ENCODE data around the gene PACRG. TPM values are rescaled to one million over a fixed set of nuclear protein-coding genes. Genes with fewer than 3 reads are reported as not detected.

PACRG gene
- total and polyA plus RNA-seq, 4 donors: 0.47 to 3.8 (median 2.4) TPM

DNA sequence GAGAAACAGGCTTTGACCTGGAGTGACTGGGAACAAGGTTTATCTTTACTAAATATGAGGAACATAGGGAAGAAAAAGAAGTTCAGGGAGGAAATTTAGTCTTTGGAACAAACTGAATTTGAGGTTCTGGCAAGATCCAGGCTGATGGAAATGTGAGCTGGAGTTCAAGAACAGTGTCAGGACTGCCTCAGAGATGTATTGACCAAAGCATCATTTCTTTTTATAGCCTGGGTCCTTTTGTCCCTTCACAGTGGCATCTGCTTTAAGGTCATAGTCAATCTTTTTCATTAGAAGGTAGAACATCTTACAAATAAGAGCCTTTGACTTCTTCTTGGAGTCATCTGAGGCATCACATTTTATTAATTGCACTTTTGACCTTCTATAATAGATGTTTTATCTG is 360.2 kb downstream of the PACRG start (continued):
- TF ChIP-seq YY1 (IDR thresholded peaks at IDR 0.05): no peak
- TF ChIP-seq JUND (IDR thresholded peaks at IDR 0.05): no peak

DNA sequence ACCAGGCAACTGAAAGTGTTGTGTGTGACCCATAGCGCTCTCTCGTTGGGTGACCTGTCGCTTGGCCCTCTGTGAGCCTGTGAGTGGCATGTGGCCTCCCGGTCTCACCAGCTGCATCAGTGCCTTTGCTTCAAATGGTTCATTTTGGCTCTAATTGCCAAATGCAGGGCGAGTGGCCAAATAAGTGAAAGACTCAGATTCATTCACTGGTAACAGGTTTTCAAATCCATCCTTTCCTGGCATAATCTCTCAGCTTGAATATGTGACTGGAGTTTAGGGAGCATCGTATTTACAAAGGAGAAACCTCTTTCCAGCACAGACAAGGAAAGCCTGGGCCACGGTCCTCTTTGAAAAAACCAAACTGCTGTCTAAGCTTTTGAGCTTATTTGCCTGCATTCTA is 365.1 kb downstream of the PACRG start:
- H3K36me3 ChIP-seq (ENCODE audit: control insufficient read depth in 4 of 4, insufficient read depth in 3 of 4, low read depth in 1 of 4, low read length in 3 of 4): no peaks in the 10 kb centered on the region
- no peaks in the 10 kb centered on the region for H3K9me3 ChIP-seq (ENCODE audit: control insufficient read depth in 4 of 4, low read length in 3 of 4)
- no peaks in the 10 kb centered on the region for H3K27me3 ChIP-seq (ENCODE audit: control insufficient read depth in 4 of 4, insufficient read depth in 4 of 4, low read length in 3 of 4)
- DNase-seq (ENCODE audit: low spot score): no peak
- no peak overlapping the region for H3K9ac ChIP-seq (ENCODE audit: low read depth in 1 of 2, low read length in 2 of 2)
- H3K4me3 ChIP-seq (ENCODE audit: low read depth in 1 of 3, low read length in 3 of 3): no peak overlapping the region
- TF ChIP-seq JUND (IDR thresholded peaks at IDR 0.05): no peak
- no peak overlapping the region for H3K27ac ChIP-seq (ENCODE audit: low read depth in 1 of 2, low read length in 2 of 2)
- H3K4me1 ChIP-seq (ENCODE audit: control insufficient read depth in 4 of 4, insufficient read depth in 4 of 4, low read length in 3 of 4): no peaks in the 10 kb centered on the region
- 92% methylated on average over 7 of the region's 7 CpGs for WGBS

DNA sequence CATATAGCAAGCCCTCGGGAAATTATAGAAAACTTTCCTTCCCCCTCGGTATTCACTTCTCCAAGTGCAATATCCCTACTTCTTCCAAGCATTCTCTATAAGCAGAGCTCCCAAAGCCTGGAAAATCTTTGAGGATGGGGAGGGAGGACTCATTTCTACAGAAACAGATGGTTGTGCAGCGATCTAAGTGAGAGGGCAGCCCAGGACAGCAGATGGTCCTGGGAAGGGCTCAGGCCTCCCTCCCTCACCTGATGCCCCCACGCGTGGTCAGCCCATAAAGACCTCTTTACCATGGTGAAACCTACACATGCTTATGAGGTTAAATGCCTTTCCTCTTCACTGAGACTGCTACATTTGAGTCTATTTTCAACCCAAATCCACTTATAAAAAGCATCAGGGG is 367.1 kb downstream of the PACRG start:
- Histone ChIP-seq H3K36me3 (ENCODE audit: control insufficient read depth in 4 of 4, insufficient read depth in 3 of 4, low read depth in 1 of 4, low read length in 3 of 4) (no peaks in the 10 kb centered on the region), H3K27ac (ENCODE audit: low read depth in 1 of 2, low read length in 2 of 2) (no peak overlapping the region), H3K27me3 (ENCODE audit: control insufficient read depth in 4 of 4, insufficient read depth in 4 of 4, low read length in 3 of 4) (no peaks in the 10 kb centered on the region), H3K4me1 (ENCODE audit: control insufficient read depth in 4 of 4, insufficient read depth in 4 of 4, low read length in 3 of 4) (no peaks in the 10 kb centered on the region), H3K9me3 (ENCODE audit: control insufficient read depth in 4 of 4, low read length in 3 of 4) (no peaks in the 10 kb centered on the region), H3K9ac (ENCODE audit: low read depth in 1 of 2, low read length in 2 of 2) (no peak overlapping the region), H3K4me3 (ENCODE audit: low read depth in 1 of 3, low read length in 3 of 3) (no peak overlapping the region)
- no peak for DNase-seq (ENCODE audit: low spot score)
- WGBS: 93% methylated on average over 5 of the region's 5 CpGs
- TF ChIP-seq, protein P1, sequence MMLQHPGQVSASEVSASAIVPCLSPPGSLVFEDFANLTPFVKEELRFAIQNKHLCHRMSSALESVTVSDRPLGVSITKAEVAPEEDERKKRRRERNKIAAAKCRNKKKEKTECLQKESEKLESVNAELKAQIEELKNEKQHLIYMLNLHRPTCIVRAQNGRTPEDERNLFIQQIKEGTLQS (IDR thresholded peaks at IDR 0.05): no peak
- no peak for TF ChIP-seq RXRA (IDR thresholded peaks at IDR 0.05)
- TF ChIP-seq HNF4G (IDR thresholded peaks at IDR 0.05): no peak
- TF ChIP-seq FOXA1 (IDR thresholded peaks at IDR 0.05): no peak
- TF ChIP-seq TAF1 (conservative IDR thresholded peaks at IDR 0.05): no peak
- TF ChIP-seq SP1 (IDR thresholded peaks at IDR 0.05): no peak
- TF ChIP-seq, protein P2, sequence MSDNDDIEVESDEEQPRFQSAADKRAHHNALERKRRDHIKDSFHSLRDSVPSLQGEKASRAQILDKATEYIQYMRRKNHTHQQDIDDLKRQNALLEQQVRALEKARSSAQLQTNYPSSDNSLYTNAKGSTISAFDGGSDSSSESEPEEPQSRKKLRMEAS (IDR thresholded peaks at IDR 0.05): no peak
- no peak for TF ChIP-seq YY1 (IDR thresholded peaks at IDR 0.05)
- TF ChIP-seq EGR1 (IDR thresholded peaks at IDR 0.05; ENCODE audit: low read depth in 2 of 2): no peak
- TF ChIP-seq GABPA (IDR thresholded peaks at IDR 0.05 in 1 of 2, conservative IDR thresholded peaks at IDR 0.05 in 1 of 2): no peak
- no peak for TF ChIP-seq HNF4A (conservative IDR thresholded peaks at IDR 0.05)
- TF ChIP-seq NR2F2 (IDR thresholded peaks at IDR 0.05): no peak
- no peak for TF ChIP-seq FOXA2 (IDR thresholded peaks at IDR 0.05)
- TF ChIP-seq JUND (IDR thresholded peaks at IDR 0.05): no peak
- TF ChIP-seq, protein P3, sequence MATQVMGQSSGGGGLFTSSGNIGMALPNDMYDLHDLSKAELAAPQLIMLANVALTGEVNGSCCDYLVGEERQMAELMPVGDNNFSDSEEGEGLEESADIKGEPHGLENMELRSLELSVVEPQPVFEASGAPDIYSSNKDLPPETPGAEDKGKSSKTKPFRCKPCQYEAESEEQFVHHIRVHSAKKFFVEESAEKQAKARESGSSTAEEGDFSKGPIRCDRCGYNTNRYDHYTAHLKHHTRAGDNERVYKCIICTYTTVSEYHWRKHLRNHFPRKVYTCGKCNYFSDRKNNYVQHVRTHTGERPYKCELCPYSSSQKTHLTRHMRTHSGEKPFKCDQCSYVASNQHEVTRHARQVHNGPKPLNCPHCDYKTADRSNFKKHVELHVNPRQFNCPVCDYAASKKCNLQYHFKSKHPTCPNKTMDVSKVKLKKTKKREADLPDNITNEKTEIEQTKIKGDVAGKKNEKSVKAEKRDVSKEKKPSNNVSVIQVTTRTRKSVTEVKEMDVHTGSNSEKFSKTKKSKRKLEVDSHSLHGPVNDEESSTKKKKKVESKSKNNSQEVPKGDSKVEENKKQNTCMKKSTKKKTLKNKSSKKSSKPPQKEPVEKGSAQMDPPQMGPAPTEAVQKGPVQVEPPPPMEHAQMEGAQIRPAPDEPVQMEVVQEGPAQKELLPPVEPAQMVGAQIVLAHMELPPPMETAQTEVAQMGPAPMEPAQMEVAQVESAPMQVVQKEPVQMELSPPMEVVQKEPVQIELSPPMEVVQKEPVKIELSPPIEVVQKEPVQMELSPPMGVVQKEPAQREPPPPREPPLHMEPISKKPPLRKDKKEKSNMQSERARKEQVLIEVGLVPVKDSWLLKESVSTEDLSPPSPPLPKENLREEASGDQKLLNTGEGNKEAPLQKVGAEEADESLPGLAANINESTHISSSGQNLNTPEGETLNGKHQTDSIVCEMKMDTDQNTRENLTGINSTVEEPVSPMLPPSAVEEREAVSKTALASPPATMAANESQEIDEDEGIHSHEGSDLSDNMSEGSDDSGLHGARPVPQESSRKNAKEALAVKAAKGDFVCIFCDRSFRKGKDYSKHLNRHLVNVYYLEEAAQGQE (IDR thresholded peaks at IDR 0.05): no peak
- TF ChIP-seq, protein P4, sequence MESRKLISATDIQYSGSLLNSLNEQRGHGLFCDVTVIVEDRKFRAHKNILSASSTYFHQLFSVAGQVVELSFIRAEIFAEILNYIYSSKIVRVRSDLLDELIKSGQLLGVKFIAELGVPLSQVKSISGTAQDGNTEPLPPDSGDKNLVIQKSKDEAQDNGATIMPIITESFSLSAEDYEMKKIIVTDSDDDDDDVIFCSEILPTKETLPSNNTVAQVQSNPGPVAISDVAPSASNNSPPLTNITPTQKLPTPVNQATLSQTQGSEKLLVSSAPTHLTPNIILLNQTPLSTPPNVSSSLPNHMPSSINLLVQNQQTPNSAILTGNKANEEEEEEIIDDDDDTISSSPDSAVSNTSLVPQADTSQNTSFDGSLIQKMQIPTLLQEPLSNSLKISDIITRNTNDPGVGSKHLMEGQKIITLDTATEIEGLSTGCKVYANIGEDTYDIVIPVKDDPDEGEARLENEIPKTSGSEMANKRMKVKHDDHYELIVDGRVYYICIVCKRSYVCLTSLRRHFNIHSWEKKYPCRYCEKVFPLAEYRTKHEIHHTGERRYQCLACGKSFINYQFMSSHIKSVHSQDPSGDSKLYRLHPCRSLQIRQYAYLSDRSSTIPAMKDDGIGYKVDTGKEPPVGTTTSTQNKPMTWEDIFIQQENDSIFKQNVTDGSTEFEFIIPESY (IDR thresholded peaks at IDR 0.05): no peak
- TF ChIP-seq RAD21 (IDR thresholded peaks at IDR 0.05): no peak
